ENCODE data around the gene ZNF414.

ZNF414 gene

GRCh38 chr19:8505680-8506401 lies 8.1 kb downstream of the ZNF414 start:
- CTCF ChIA-PET: interaction anchor here (0.6 to 1.7 kb wide), 8 partner anchors 18 to 236 kb away, joined by 3 to 8 read pairs (median 4); no protein-coding TSS in a partner anchor
- peak overlapping the region; percentile 45 for H3K27ac ChIP-seq
- TF ChIP-seq CTCF (conservative IDR thresholded peaks at IDR 0.05; ENCODE audit: low read depth): peak; percentile 84
- POLR2A ChIA-PET (ENCODE audit: low non-redundant PET): no interaction called here
- DNase-seq (ENCODE audit: low spot score): peak; percentile 68

GRCh38 chr19:8504919-8505318 lies 9.0 kb downstream of the ZNF414 start:
- no peak for TF ChIP-seq CTCF (conservative IDR thresholded peaks at IDR 0.05; ENCODE audit: low read depth)
- ChIA-PET POLR2A (ENCODE audit: low non-redundant PET) (no interaction called here), CTCF (interaction anchor here (0.6 to 1.7 kb wide), 3 partner anchors 76 to 806 kb away, joined by 3 to 8 read pairs (median 4); no protein-coding TSS in a partner anchor)
- no peak for DNase-seq (ENCODE audit: low spot score)
- H3K27ac ChIP-seq: no peak overlapping the region

GRCh38 chr19:8504171-8504570 lies 9.8 kb downstream of the ZNF414 start:
- no peak for DNase-seq (ENCODE audit: low spot score)
- ChIA-PET CTCF (interaction anchor here (0.6 to 0.8 kb wide), 3 partner anchors 77 to 805 kb away, joined by 3 to 4 read pairs (median 3); no protein-coding TSS in a partner anchor), POLR2A (ENCODE audit: low non-redundant PET) (no interaction called here)
- H3K27ac ChIP-seq: no peak overlapping the region
- no peak for TF ChIP-seq CTCF (conservative IDR thresholded peaks at IDR 0.05; ENCODE audit: low read depth)

GRCh38 chr19:8503510-8503909 lies 10.5 kb downstream of the ZNF414 start:
- ChIA-PET POLR2A (ENCODE audit: low non-redundant PET) (no interaction called here), CTCF (no interaction called here)
- TF ChIP-seq CTCF (conservative IDR thresholded peaks at IDR 0.05; ENCODE audit: low read depth): no peak
- DNase-seq (ENCODE audit: low spot score): no peak
- H3K27ac ChIP-seq: no peak overlapping the region

GRCh38 chr19:8501981-8502380 lies 12.0 kb downstream of the ZNF414 start:
- POLR2A ChIA-PET (ENCODE audit: low non-redundant PET): no interaction called here
- no peak for TF ChIP-seq CTCF (conservative IDR thresholded peaks at IDR 0.05; ENCODE audit: low read depth)
- DNase-seq (ENCODE audit: low spot score): no peak
- no peak overlapping the region for H3K27ac ChIP-seq
- CTCF ChIA-PET: no interaction called here

- CTCF ChIA-PET: no interaction called here
- DNase-seq (ENCODE audit: low spot score): no peak
- H3K27ac ChIP-seq: no peak overlapping the region
- no peak for TF ChIP-seq CTCF (conservative IDR thresholded peaks at IDR 0.05; ENCODE audit: low read depth)
- POLR2A ChIA-PET (ENCODE audit: low non-redundant PET): no interaction called here
These were observed 12.5 kb downstream of the ZNF414 start for GRCh38 chr19:8501516-8501915.

Measured in RWPE1 (cell line).